Prostate gland (tissue), 2 donors: ENCODE results near the gene ELAVL1. TPM values are rescaled to one million over a fixed set of nuclear protein-coding genes. Genes with fewer than 3 reads are reported as not detected.
"Not testable (repeated sequence)": the region's sequence is repeated elsewhere in the genome, so short reads cannot be mapped to it uniquely, and the experiment has no call there.

Experiments
- DNase-seq: peaks from one replicate; pipeline ENCODE4 v3.0.0-alpha.2; 2019; ENCODE audit warnings: low spot score
- H3K27ac ChIP-seq, 2 donors: fragments of 200-600 bp; sonication (generic); 2 replicates each; pipeline ENCODE4 v1.5.1; 2017 to 2019
- H3K27me3 ChIP-seq: fragments of 200-600 bp; sonication (generic); replicated peaks from 2 replicates; pipeline ENCODE4 v1.5.1; 2019; ENCODE audit not compliant: insufficient read depth
- H3K36me3 ChIP-seq, 2 donors: fragments of 200-600 bp; sonication (generic); 1 replicate in 1 of 2; 2 replicates in 1 of 2; pipeline versions ENCODE4 v1.5.1 to v1.8.1; 2017 to 2019
- H3K4me1 ChIP-seq: fragments of 200-600 bp; sonication (generic); replicated peaks from 2 replicates; pipeline ENCODE4 v1.5.1; 2019
- H3K4me3 ChIP-seq, 2 donors: fragments of 200-600 bp; sonication (generic); 2 replicates each; pipeline ENCODE4 v1.5.1; 2017 to 2019
- H3K9me3 ChIP-seq: fragments of 200-600 bp; sonication (generic); 2 replicates; pipeline ENCODE4 v1.5.1; 2017
- CTCF ChIP-seq, 4 experiments: fragments of 200-600 bp in 2 of 4; fragments of 450-650 bp in 2 of 4; sonication (generic) in 2 of 4; IDR thresholded peaks; 1 replicate in 3 of 4; 2 replicates in 1 of 4; pipeline ENCODE4 v1.5.1; 2016 to 2019; ENCODE audit warnings: antibody characterized with exemption in 4 of 4, mild to moderate bottlenecking in 2 of 4, moderate library complexity in 2 of 4
- POLR2A ChIP-seq: fragments of 450-650 bp; IDR thresholded peaks from one replicate; pipeline ENCODE4 v1.6.1; 2016; ENCODE audit warnings: antibody characterized with exemption, mild to moderate bottlenecking
- POLR2AphosphoS5 ChIP-seq: sonication (generic); formaldehyde crosslinking; IDR thresholded peaks from one replicate; pipeline ENCODE4 v1.6.1; 2017; ENCODE audit warnings: antibody characterized with exemption
- WGBS: methylation state at CpG from one replicate; pipeline ENCODE4 v1.1.5; 2018; 5-methylcytosine and 5-hydroxymethylcytosine counted together
- intact Hi-C: fragments of 100-400 bp; cut with DNase I; formaldehyde crosslinking; loops from one replicate; pipeline ENCODE4 v1.14.2; 2022
- total RNA-seq, 2 donors: library from RNA; depleted of rRNA; stranded (reverse); fragments of >200 nt; gene quantifications; one replicate each; pipeline ENCODE4 v1.1.0, GENCODE V29; 2016

Gene ELAVL1
- total RNA-seq, 2 donors from 2014 or later, result 35.6 to 76.9 TPM

GRCh38 chr19:7932276-7932929 lies 73.0 kb downstream of the ELAVL1 start:
- TF ChIP-seq CTCF (IDR thresholded peaks at IDR 0.05) (no peak), POLR2A (no peak), POLR2AphosphoS5 (no peak)
- Histone ChIP-seq H3K27me3 (no peaks in the 10 kb centered on the region), H3K27ac (no peak overlapping the region), H3K4me1 (peaks cover 17% of the 10 kb centered on the region), H3K36me3 (peaks cover 12 to 49% of the 10 kb centered on the region in 2 donors), H3K4me3 (no peak overlapping the region), H3K9me3 (no peaks in the 10 kb centered on the region)
- 92% methylated on average over 32 of the region's 32 CpGs for WGBS
- intact Hi-C loops, result no loop called here
- no peak for DNase-seq

GRCh38 chr19:7931221-7932061 lies 74.0 kb downstream of the ELAVL1 start:
- Histone ChIP-seq H3K36me3 (peaks cover 12 to 39% of the 10 kb centered on the region in 2 donors), H3K9me3 (no peaks in the 10 kb centered on the region), H3K4me1 (peaks cover 17% of the 10 kb centered on the region), H3K27me3 (no peaks in the 10 kb centered on the region), H3K27ac (peak overlapping the region; percentile 90 to 92), H3K4me3 (no peak overlapping the region)
- 88% methylated on average over 36 of the region's 36 CpGs for WGBS
- no peak for TF ChIP-seq POLR2A
- intact Hi-C loops, result no loop called here
- DNase-seq, result no peak

GRCh38 chr19:7930765-7931164 lies 74.7 kb downstream of the ELAVL1 start:
- peak overlapping the region; percentile 90 to 92 for H3K27ac ChIP-seq
- H3K9me3 ChIP-seq, result no peaks in the 10 kb centered on the region
- peaks cover 17% of the 10 kb centered on the region for H3K4me1 ChIP-seq
- H3K4me3 ChIP-seq, result no peak overlapping the region
- 78% methylated on average over 7 of the region's 7 CpGs for WGBS
- H3K36me3 ChIP-seq, result peaks cover 12 to 35% of the 10 kb centered on the region in 2 donors
- no peaks in the 10 kb centered on the region for H3K27me3 ChIP-seq
- TF ChIP-seq POLR2A (no peak), CTCF (IDR thresholded peaks at IDR 0.05) (no peak), POLR2AphosphoS5 (no peak)
- DNase-seq, result no peak
- intact Hi-C loops, result no loop called here

- H3K4me3 ChIP-seq, H3K27me3 ChIP-seq, intact Hi-C loops, DNase-seq, H3K9me3 ChIP-seq: not testable (repeated sequence)
- peaks cover 12 to 35% of the 10 kb centered on the region in 2 donors for H3K36me3 ChIP-seq
- 78% methylated on average over 11 of the region's 11 CpGs for WGBS
- H3K4me1 ChIP-seq, result peaks cover 17% of the 10 kb centered on the region
- peak overlapping the region; percentile 90 to 92 for H3K27ac ChIP-seq
These were observed 75.4 kb downstream of the ELAVL1 start for GRCh38 chr19:7930030-7930429.

- Histone ChIP-seq H3K4me3 (peak overlapping the region in 1 of 2 donors; percentile 14), H3K27ac (peak overlapping the region; percentile 90 to 92), H3K27me3 (no peaks in the 10 kb centered on the region), H3K4me1 (peaks cover 17% of the 10 kb centered on the region), H3K9me3 (no peaks in the 10 kb centered on the region), H3K36me3 (peaks cover 12 to 26% of the 10 kb centered on the region in 2 donors)
- intact Hi-C loops, result loop anchor here (5.0 kb wide), 1 partner anchor 397 kb away; no protein-coding TSS in a partner anchor
- peak; percentile 68 for DNase-seq
- TF ChIP-seq POLR2AphosphoS5 (peak; percentile 73), POLR2A (no peak), CTCF (IDR thresholded peaks at IDR 0.05) (peak in 2 of 4 experiments; percentile 39 to 64)
- 17% methylated on average over 24 of the region's 24 CpGs for WGBS
These were observed 76.4 kb downstream of the ELAVL1 start for GRCh38 chr19:7928741-7929701.
